Measurements from ENCODE around the gene GABARAP. TPM values are rescaled to one million over a fixed set of nuclear protein-coding genes. Genes with fewer than 3 reads are reported as not detected.
A peak's percentile ranks its signal among the peaks of the same experiment; 100 is the strongest.

The GABARAP gene
- total and polyA plus RNA-seq, 9 donors, result 526 to 1,518 (median 640) TPM

DNA sequence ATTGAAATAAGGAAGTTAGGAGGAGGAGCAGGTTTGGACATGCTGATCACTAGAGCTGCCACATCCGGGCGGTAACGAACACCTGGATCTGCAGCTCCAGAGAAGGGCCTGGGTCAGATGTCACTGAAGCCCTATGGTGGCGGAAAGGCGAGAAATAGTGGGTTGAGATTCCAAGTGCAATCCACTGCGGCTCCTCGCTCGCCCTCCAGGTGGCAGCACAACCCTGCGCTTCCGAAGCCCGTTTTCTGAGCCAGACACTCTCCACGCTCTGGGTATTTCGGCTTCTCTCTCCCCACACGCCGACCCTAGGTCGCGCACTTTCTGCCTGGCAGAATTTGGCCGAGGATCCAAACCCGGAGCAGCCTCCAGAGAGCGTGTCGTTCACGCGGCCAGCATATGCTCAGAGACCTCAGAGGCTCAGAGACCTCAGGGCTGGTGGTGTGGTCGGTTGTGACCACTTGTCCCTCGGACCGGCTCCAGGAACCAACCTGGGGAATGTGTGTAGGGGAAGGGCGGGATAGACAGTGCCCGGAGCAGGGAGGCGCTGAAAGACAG, 38.3 kb upstream of the GABARAP start:
- WGBS, 3 donors, result 0 to 1% (median 1%) methylated on average over 29 of the region's 29 CpGs
- H3K4me3 ChIP-seq, result peak overlapping the region; percentile 23
- intact Hi-C loops (cut with DNase I), result loop anchor here (1.0 to 5.0 kb wide), 4 partner anchors 14 to 67 kb away; partner anchors contain the start of gene YBX2 (in 1 of the 4)

DNA sequence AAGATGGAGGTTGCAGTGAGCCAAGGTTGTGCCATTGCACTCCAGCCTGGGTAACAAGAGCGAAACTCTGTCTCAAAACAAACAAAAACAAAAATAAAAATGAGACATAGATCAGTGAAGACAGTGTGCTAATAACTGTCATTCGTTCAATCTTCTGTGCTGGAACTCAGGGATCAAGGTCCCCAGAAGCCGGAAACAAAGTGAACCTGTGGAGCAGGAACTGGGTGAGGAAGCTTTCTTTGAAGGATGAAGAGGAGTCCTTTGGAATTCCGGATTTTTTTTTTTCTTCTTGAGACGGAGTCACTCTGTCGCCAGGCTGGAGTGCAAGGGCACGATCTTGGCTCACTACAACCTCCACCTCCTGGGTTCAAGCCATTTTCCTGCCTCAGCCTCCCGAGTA, 37.2 kb upstream of the GABARAP start:
- DNase-seq, result no peak
- Histone ChIP-seq H3K4me1 (ENCODE audit: insufficient read depth) (peaks cover 6% of the 10 kb centered on the region), H3K36me3 (no peaks in the 10 kb centered on the region), H3K4me3 (no peak overlapping the region), H3K27me3 (no peaks in the 10 kb centered on the region), H3K27ac (no peak overlapping the region), H3K9me3 (no peaks in the 10 kb centered on the region)
- WGBS, 3 donors, result 76 to 83% (median 80%) methylated on average over 8 of the region's 8 CpGs
- intact Hi-C loops (cut with DNase I), result no loop called here
- no peak for TF ChIP-seq EP300 (IDR thresholded peaks at IDR 0.05)
- TF ChIP-seq, protein P1, sequence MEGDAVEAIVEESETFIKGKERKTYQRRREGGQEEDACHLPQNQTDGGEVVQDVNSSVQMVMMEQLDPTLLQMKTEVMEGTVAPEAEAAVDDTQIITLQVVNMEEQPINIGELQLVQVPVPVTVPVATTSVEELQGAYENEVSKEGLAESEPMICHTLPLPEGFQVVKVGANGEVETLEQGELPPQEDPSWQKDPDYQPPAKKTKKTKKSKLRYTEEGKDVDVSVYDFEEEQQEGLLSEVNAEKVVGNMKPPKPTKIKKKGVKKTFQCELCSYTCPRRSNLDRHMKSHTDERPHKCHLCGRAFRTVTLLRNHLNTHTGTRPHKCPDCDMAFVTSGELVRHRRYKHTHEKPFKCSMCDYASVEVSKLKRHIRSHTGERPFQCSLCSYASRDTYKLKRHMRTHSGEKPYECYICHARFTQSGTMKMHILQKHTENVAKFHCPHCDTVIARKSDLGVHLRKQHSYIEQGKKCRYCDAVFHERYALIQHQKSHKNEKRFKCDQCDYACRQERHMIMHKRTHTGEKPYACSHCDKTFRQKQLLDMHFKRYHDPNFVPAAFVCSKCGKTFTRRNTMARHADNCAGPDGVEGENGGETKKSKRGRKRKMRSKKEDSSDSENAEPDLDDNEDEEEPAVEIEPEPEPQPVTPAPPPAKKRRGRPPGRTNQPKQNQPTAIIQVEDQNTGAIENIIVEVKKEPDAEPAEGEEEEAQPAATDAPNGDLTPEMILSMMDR (IDR thresholded peaks at IDR 0.05), result no peak

More for the DNA sequence above, 38.3 kb upstream of the GABARAP start:
- TF ChIP-seq, protein P1 (IDR thresholded peaks at IDR 0.05), result peak; percentile 80 to 96 (median 95)
- TF ChIP-seq EP300 (IDR thresholded peaks at IDR 0.05) (no peak), POLR2A (IDR thresholded peaks at IDR 0.05) (peak; percentile 25)
- H3K36me3 ChIP-seq, result no peaks in the 10 kb centered on the region
- peak overlapping the region in 1 of 2 donors; percentile 62 for H3K27ac ChIP-seq
- H3K9me3 ChIP-seq, result no peaks in the 10 kb centered on the region
- H3K27me3 ChIP-seq, result no peaks in the 10 kb centered on the region
- peaks cover 6% of the 10 kb centered on the region for H3K4me1 ChIP-seq (ENCODE audit: insufficient read depth)
- peak; percentile 75 to 91 (median 85) for DNase-seq

DNA sequence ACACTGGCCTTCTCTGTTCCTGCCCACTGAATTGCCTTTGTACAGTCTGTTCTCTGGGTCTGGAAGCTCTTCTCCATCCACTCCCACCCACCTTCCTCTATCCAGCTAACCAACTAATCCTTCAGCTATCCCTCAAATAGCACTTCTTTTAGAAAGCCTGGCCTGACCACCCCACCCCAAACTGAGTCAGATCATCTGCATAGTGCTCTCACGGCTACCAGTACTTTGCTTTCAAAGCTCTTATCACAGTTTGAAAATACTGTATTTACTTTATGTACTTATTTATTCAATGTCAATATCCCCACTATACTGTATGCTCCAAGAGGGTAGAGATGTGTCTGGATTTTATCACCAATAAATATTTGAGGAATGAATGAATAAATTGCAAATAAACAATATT, 24.5 kb upstream of the GABARAP start:
- H3K27ac ChIP-seq, result no peak overlapping the region
- peaks cover 7% of the 10 kb centered on the region for H3K27me3 ChIP-seq
- TF ChIP-seq EP300 (IDR thresholded peaks at IDR 0.05), result no peak
- no peak for TF ChIP-seq POLR2A (IDR thresholded peaks at IDR 0.05)
- TF ChIP-seq, protein P1 (IDR thresholded peaks at IDR 0.05), result no peak
- H3K9me3 ChIP-seq, result no peaks in the 10 kb centered on the region
- peaks cover 7% of the 10 kb centered on the region for H3K4me1 ChIP-seq (ENCODE audit: insufficient read depth)
- H3K4me3 ChIP-seq, result no peak overlapping the region
- WGBS, 3 donors, result 16 to 41% (median 25%) methylated on average over 1 of the region's 1 CpG
- intact Hi-C loops (cut with DNase I), result no loop called here
- no peak for DNase-seq
- no peaks in the 10 kb centered on the region for H3K36me3 ChIP-seq

DNA sequence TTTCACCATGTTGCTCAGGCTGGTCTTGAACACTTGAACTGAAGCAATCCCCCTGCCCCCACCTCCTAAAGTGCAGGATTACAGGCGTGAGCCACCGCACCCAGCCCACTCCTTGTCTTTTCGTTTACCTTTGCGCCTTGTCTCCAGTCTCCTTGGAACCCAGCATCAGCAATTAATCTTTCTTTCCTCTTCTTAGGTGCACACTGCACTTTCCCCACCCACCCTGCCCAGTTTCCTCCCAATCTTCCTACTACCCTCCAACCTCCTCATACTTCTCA, 21.5 kb upstream of the GABARAP start:
- Histone ChIP-seq H3K27me3 (peaks cover 7% of the 10 kb centered on the region), H3K9me3 (no peaks in the 10 kb centered on the region), H3K4me3 (no peak overlapping the region), H3K4me1 (ENCODE audit: insufficient read depth) (peaks cover 11% of the 10 kb centered on the region), H3K27ac (no peak overlapping the region), H3K36me3 (no peaks in the 10 kb centered on the region)
- 42 to 50% (median 43%) methylated on average over 4 of the region's 4 CpGs for WGBS, 3 donors
- no peak for DNase-seq
- no peak for TF ChIP-seq POLR2A (IDR thresholded peaks at IDR 0.05)
- TF ChIP-seq, protein P1 (IDR thresholded peaks at IDR 0.05), result no peak
- no peak for TF ChIP-seq EP300 (IDR thresholded peaks at IDR 0.05)
- intact Hi-C loops (cut with DNase I), result no loop called here
